Lower lobe of right lung (tissue), 2 donors: ENCODE data around the gene GATAD1. TPM values are rescaled to one million over a fixed set of nuclear protein-coding genes. Genes with fewer than 3 reads are reported as not detected.
"Not testable (repeated sequence)": the region's sequence is repeated elsewhere in the genome, so short reads cannot be mapped to it uniquely, and the experiment has no call there.

Experiments used
- ATAC-seq, 2 donors: fragments of 200-7000 bp; cut with Tn5 transposase; one replicate each; pipeline ENCODE4 v1.9.1; 2020 to 2022; ENCODE audit warnings: mild to moderate bottlenecking in 2 of 2, moderate library complexity in 2 of 2
- DNase-seq: peaks from one replicate; pipeline ENCODE4 v3.0.0-alpha.2; 2020
- H3K27ac ChIP-seq: fragments of 200-600 bp; one replicate; pipeline ENCODE4 v1.8.0; 2022
- H3K27me3 ChIP-seq: fragments of 200-600 bp; one replicate; pipeline ENCODE4 v1.8.0; 2022; ENCODE audit warnings: low read depth
- H3K36me3 ChIP-seq: fragments of 200-600 bp; one replicate; pipeline ENCODE4 v1.8.0; 2022; ENCODE audit warnings: mild to moderate bottlenecking
- H3K4me1 ChIP-seq: fragments of 200-600 bp; one replicate; pipeline ENCODE4 v1.8.0; 2022
- H3K4me3 ChIP-seq: fragments of 200-600 bp; one replicate; pipeline ENCODE4 v1.8.0; 2022; ENCODE audit warnings: mild to moderate bottlenecking
- H3K9me3 ChIP-seq: fragments of 200-600 bp; one replicate; pipeline ENCODE4 v1.8.0; 2022
- intact Hi-C: fragments of 100-400 bp; cut with DNase I; formaldehyde crosslinking; loops from one replicate; pipeline ENCODE4 v1.11.0; 2022
- total RNA-seq: library from RNA; stranded (reverse); fragmentation: NEBNext Ultra II Directional; extraction: Animal tissue kit (Norgen Biotek cat#: 25700); gene quantifications from one replicate; pipeline ENCODE4 v1.2.1, GENCODE V29; 2021
- TF ChIP-seq, protein P1 (sequence below): fragments of 200-600 bp; IDR thresholded peaks from one replicate; pipeline ENCODE4 v1.8.0; 2022; ENCODE audit warnings: antibody characterized with exemption, mild to moderate bottlenecking
- donor health status: DM: no; HTN: yes; CAD: no; lungs with severe emphysema.

GATAD1 gene
- total RNA-seq, 1 donor from 2014 or later, result 39.9 TPM

DNA sequence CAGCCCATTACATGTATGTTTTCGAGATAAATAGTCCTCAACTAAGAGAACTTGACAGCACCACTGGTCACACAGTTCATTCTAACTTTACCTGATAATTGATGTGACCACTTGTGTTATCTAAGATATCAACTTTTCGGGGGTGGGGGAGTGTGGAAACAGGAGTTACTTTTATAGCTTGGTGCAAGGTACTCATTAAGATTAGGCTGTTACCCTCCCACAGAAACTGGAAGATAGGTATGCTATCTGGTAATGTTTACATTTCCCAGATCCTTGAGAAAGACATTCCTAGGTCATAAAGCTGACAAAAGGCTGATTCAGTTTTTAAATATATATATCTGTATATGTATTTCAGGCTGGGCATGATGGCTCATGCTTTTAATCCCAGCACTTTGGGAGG is 19.4 kb downstream of the GATAD1 start:
- ATAC-seq (no peak), DNase-seq (no peak)
- Histone ChIP-seq H3K27ac (no peak overlapping the region), H3K27me3 (no peaks in the 10 kb centered on the region), H3K9me3 (no peaks in the 10 kb centered on the region), H3K36me3 (peaks cover 23% of the 10 kb centered on the region), H3K4me3 (no peak overlapping the region), H3K4me1 (no peaks in the 10 kb centered on the region)
- intact Hi-C loops, result no loop called here
- TF ChIP-seq, protein P1, sequence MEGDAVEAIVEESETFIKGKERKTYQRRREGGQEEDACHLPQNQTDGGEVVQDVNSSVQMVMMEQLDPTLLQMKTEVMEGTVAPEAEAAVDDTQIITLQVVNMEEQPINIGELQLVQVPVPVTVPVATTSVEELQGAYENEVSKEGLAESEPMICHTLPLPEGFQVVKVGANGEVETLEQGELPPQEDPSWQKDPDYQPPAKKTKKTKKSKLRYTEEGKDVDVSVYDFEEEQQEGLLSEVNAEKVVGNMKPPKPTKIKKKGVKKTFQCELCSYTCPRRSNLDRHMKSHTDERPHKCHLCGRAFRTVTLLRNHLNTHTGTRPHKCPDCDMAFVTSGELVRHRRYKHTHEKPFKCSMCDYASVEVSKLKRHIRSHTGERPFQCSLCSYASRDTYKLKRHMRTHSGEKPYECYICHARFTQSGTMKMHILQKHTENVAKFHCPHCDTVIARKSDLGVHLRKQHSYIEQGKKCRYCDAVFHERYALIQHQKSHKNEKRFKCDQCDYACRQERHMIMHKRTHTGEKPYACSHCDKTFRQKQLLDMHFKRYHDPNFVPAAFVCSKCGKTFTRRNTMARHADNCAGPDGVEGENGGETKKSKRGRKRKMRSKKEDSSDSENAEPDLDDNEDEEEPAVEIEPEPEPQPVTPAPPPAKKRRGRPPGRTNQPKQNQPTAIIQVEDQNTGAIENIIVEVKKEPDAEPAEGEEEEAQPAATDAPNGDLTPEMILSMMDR, result no peak

DNA sequence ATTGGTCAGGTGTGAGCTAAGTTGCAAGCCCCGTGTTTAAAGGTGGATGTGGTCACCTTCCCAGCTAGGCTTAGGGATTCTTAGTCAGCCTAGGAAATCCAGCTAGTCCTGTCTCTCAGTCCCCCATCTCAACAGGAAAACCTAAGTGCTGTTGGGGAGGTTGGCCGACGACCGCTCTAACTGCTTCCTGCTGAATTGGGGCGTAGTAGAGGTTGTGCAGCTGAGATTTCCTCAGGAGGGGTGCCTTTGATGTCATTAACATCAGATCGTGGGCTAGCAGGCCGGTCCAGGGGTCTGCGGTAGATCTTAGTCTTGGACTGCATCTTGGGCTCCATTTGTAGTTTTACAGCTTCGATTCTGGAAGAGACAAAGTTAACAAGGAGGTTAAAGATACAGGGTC is 21.3 kb downstream of the GATAD1 start:
- DNase-seq, ATAC-seq, intact Hi-C loops, H3K4me1 ChIP-seq, H3K27ac ChIP-seq, H3K9me3 ChIP-seq, H3K27me3 ChIP-seq, H3K4me3 ChIP-seq: not testable (repeated sequence)
- H3K36me3 ChIP-seq, result peaks cover 35% of the 10 kb centered on the region

DNA sequence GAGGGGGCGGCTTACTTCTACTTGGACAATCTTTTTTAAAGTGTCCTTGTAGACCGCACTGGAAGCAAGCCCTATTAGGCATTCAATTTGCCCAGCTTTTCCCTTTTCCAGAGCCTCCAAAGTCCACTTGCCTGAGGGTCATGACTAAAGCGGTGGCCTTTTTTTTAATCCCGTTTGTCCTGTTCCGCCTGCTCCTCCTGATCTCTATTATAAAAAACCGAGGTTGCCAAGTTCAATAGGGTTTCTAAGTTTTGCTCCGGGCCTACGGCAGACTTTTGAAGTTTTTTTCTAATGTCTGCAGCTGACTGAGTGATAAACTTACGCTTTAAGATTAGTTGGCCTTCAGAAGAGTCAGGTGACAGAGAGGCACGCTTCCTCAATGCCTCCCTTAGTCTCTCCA is 26.7 kb downstream of the GATAD1 start:
- H3K36me3 ChIP-seq, result peaks cover 25% of the 10 kb centered on the region
- DNase-seq, result not testable (repeated sequence)

DNA sequence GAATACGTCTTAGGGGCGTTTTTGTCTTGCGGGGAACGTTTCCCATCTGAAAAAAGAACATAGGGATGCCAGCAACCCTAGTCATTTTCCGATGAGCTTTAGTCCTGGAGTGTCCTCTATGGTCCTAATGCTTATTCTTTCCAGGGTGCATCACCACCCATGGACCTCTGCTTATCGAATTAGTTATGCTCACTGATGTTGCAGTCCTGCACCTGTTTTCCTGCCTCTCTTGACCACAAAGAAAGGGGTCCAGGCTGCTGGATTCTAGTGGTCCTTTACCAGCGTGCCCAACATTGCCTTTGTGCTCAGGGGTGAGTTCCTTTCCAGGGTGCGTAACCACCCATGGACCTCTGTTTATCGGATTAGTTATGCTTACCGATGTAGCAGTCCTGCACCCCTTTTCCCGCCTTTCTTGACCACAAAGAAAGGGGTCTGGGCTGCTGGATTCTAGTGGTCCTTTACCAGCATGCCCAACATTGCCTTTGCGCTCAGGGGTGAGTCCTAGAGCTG is 28.0 kb downstream of the GATAD1 start:
- H3K4me1 ChIP-seq, intact Hi-C loops, ATAC-seq, H3K9me3 ChIP-seq, H3K27ac ChIP-seq, H3K4me3 ChIP-seq, DNase-seq, H3K27me3 ChIP-seq: not testable (repeated sequence)
- peaks cover 25% of the 10 kb centered on the region for H3K36me3 ChIP-seq

More for the DNA sequence above, 26.7 kb downstream of the GATAD1 start:
- H3K4me1 ChIP-seq, intact Hi-C loops, H3K27me3 ChIP-seq, ATAC-seq, H3K9me3 ChIP-seq, H3K27ac ChIP-seq, H3K4me3 ChIP-seq: not testable (repeated sequence)

DNA sequence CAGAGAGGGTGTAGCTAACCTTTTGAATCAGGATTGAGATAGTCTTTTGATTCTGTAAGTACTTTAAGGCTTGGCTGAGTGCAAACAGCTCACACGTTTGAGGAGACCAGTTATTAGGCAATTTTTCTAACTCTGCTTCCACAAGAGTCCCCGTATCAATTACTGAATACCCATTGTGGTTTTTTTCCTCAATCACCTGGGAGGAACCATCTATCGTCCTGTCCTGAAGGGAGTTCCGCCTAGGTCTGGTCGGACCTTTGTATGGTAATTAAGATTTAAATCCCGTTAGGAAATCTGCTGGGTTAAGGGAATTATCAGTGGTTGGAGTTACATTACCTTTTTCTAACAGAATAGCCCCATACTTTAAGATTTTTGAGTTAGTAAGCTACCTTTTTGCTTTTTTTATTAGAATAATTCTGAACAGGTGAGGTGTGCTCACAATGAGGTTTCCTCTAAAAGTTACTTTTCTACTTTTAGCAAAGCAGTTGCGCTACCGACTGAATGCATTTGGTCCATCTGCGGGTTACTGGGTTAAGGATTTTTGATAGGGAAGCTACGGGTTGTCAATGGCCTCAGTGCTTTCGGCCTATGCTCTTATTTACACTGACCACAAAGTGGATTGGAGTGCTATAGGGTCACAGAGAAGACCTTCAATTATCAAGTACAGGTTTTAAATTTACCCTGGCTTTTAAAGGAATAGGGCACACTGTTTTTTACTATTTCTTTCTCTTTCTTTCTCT is 28.7 kb downstream of the GATAD1 start:
- H3K27ac ChIP-seq, intact Hi-C loops, DNase-seq, H3K27me3 ChIP-seq, H3K4me1 ChIP-seq, ATAC-seq, H3K9me3 ChIP-seq, H3K4me3 ChIP-seq: not testable (repeated sequence)
- H3K36me3 ChIP-seq, result peaks cover 21% of the 10 kb centered on the region

DNA sequence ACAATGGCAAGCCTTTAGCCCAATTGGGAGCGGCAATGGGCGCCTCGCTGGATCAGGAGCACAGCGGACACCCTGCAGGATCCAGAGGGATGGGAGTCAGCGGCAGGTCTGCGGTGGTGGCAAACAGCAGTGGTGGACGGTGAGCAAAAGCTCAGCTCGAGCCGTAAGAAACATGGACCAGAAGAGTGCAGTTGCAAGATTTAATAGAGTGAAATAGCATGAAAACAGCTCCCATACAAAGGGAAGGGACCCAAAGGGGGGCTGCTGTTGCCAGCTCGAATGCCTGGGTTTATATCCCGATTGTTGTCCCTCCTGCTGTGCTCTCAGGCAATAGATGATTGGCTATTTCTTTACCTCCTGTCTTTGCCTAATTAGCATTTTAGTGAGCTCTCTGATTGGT is 30.4 kb downstream of the GATAD1 start, which contains the start of gene ERVW-1:
ERVW-1 (minus strand) TSS at position 266 of the 400 bp plus-strand sequence. CDS start 7,565 bp downstream, outside the sequence.
- H3K27ac ChIP-seq, H3K4me1 ChIP-seq, H3K9me3 ChIP-seq, intact Hi-C loops, H3K4me3 ChIP-seq, ATAC-seq, H3K27me3 ChIP-seq, DNase-seq: not testable (repeated sequence)
- H3K36me3 ChIP-seq, result peaks cover 14% of the 10 kb centered on the region

- H3K27ac ChIP-seq, result no peak overlapping the region
- intact Hi-C loops, result no loop called here
- H3K9me3 ChIP-seq, result no peaks in the 10 kb centered on the region
- H3K36me3 ChIP-seq, result peaks cover 12% of the 10 kb centered on the region
- H3K27me3 ChIP-seq, result no peaks in the 10 kb centered on the region
- no peak overlapping the region for H3K4me3 ChIP-seq
- ATAC-seq (no peak), DNase-seq (no peak)
- no peaks in the 10 kb centered on the region for H3K4me1 ChIP-seq
- TF ChIP-seq, protein P1, result no peak
Observed at GRCh38 chr7:92478095-92478494, 30.8 kb downstream of the GATAD1 start.

- no peaks in the 10 kb centered on the region for H3K4me1 ChIP-seq
- no peak for DNase-seq
- peaks cover 7% of the 10 kb centered on the region for H3K36me3 ChIP-seq
- H3K4me3 ChIP-seq, result no peak overlapping the region
- H3K27ac ChIP-seq, result no peak overlapping the region
- no peak for ATAC-seq
- intact Hi-C loops, result no loop called here
- TF ChIP-seq, protein P1, result no peak
- no peaks in the 10 kb centered on the region for H3K9me3 ChIP-seq
- H3K27me3 ChIP-seq, result no peaks in the 10 kb centered on the region
Observed at GRCh38 chr7:92478711-92479110, 31.4 kb downstream of the GATAD1 start.

GRCh38 chr7:92479146-92479545 is 31.9 kb downstream of the GATAD1 start:
- H3K4me1 ChIP-seq, ATAC-seq, H3K9me3 ChIP-seq, H3K27me3 ChIP-seq, intact Hi-C loops, H3K4me3 ChIP-seq, H3K27ac ChIP-seq, DNase-seq: not testable (repeated sequence)
- peaks cover 10% of the 10 kb centered on the region for H3K36me3 ChIP-seq

GRCh38 chr7:92483624-92484023 is 36.3 kb downstream of the GATAD1 start:
- H3K4me1 ChIP-seq, ATAC-seq, H3K27me3 ChIP-seq, H3K27ac ChIP-seq, DNase-seq, H3K9me3 ChIP-seq, intact Hi-C loops, H3K4me3 ChIP-seq: not testable (repeated sequence)
- H3K36me3 ChIP-seq, result peaks cover 44% of the 10 kb centered on the region

DNA sequence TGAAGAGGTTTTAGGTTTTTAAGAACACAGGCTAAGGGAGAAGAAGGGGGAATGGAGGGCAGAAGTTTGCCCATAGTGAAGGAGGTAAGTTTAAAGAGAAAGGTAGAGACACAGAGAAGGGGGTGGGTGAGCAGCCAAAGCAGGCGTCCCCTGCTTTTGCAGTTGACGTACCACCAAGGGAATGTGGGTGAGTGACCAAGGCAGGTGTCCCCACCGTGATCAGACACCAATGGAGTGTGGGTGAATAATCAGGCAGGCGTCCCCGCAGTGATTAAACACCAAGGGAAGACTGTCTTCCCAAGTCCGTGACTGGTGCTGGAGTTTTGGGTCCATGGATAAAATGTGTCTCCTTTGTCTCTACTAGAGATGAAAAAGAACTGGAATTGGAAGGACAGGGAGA is 36.9 kb downstream of the GATAD1 start:
- H3K9me3 ChIP-seq, intact Hi-C loops, H3K4me3 ChIP-seq, H3K27ac ChIP-seq, H3K4me1 ChIP-seq, ATAC-seq, DNase-seq, H3K27me3 ChIP-seq: not testable (repeated sequence)
- peaks cover 50% of the 10 kb centered on the region for H3K36me3 ChIP-seq
